Gastroesophageal sphincter (tissue), 4 donors: Measurements from ENCODE around the gene STK33. TPM values are rescaled to one million over a fixed set of nuclear protein-coding genes. Genes with fewer than 3 reads are reported as not detected.

Experiments used
- ATAC-seq: fragments of 150-250 bp; one replicate; pipeline ENCODE4 v1.9.1; 2016; ENCODE audit warnings: mild to moderate bottlenecking, moderate library complexity
- H3K27ac ChIP-seq, 4 donors: fragments of 200-600 bp; sonication (generic) in 3 of 4; 1 replicate in 3 of 4; 2 replicates in 1 of 4; pipeline ENCODE4 v1.5.1; 2016 to 2019
- H3K27me3 ChIP-seq: fragments of 200-600 bp; sonication (generic); one replicate; pipeline ENCODE4 v1.5.1; 2019
- H3K36me3 ChIP-seq, 2 donors: fragments of 200-600 bp; sonication (generic); one replicate each; pipeline ENCODE4 v1.5.1; 2019; ENCODE audit warnings: control low read depth in 1 of 2
- H3K4me1 ChIP-seq, 3 donors: fragments of 200-600 bp; sonication (generic); 1 replicate in 2 of 3; 2 replicates in 1 of 3; pipeline ENCODE4 v1.5.1; 2016 to 2019; ENCODE audit warnings: control low read depth in 2 of 3
- H3K4me3 ChIP-seq, 2 donors: fragments of 200-600 bp; sonication (generic); one replicate each; pipeline ENCODE4 v1.5.1; 2019; ENCODE audit warnings: mild to moderate bottlenecking in 1 of 2, moderate library complexity in 1 of 2
- H3K9me3 ChIP-seq, 3 donors: fragments of 200-600 bp; sonication (generic); one replicate each; pipeline ENCODE4 v1.5.1; 2017 to 2019; ENCODE audit warnings: control low read depth in 2 of 3
- EP300 ChIP-seq: sonication (generic); formaldehyde crosslinking; IDR thresholded peaks from one replicate; pipeline ENCODE4 v1.6.1; 2017; ENCODE audit warnings: antibody characterized with exemption, mild to moderate bottlenecking
- POLR2A ChIP-seq, 2 donors: fragments of 450-650 bp; IDR thresholded peaks; one replicate each; pipeline ENCODE4 v1.6.1; 2017; ENCODE audit warnings: antibody characterized with exemption in 2 of 2, mild to moderate bottlenecking in 2 of 2, moderate library complexity in 1 of 2
- POLR2AphosphoS5 ChIP-seq: sonication (generic); formaldehyde crosslinking; IDR thresholded peaks from one replicate; pipeline ENCODE4 v1.6.1; 2017; ENCODE audit warnings: antibody characterized with exemption
- WGBS, 2 donors: methylation state at CpG; one replicate each; pipeline ENCODE4 v1.1.5; 2018; ENCODE audit warnings: low coverage in 1 of 2; 5-methylcytosine and 5-hydroxymethylcytosine counted together
- total RNA-seq, 4 donors: library from RNA; depleted of rRNA; stranded (reverse); fragments of >200 nt; gene quantifications; one replicate each; pipeline ENCODE4 v1.1.0, GENCODE V29; 2016
- TF ChIP-seq, protein P1 (sequence below), 4 experiments: fragments of 200-600 bp in 2 of 4; fragments of 450-650 bp in 2 of 4; sonication (generic) in 1 of 4; IDR thresholded peaks; one replicate each; pipeline ENCODE4 v1.5.1; 2017 to 2019; ENCODE audit warnings: antibody characterized with exemption in 4 of 4, mild to moderate bottlenecking in 2 of 4, moderate library complexity in 2 of 4

The STK33 gene
- total RNA-seq, 4 donors from 2014 or later = 15.7 to 25.6 (median 21.4) TPM

DNA sequence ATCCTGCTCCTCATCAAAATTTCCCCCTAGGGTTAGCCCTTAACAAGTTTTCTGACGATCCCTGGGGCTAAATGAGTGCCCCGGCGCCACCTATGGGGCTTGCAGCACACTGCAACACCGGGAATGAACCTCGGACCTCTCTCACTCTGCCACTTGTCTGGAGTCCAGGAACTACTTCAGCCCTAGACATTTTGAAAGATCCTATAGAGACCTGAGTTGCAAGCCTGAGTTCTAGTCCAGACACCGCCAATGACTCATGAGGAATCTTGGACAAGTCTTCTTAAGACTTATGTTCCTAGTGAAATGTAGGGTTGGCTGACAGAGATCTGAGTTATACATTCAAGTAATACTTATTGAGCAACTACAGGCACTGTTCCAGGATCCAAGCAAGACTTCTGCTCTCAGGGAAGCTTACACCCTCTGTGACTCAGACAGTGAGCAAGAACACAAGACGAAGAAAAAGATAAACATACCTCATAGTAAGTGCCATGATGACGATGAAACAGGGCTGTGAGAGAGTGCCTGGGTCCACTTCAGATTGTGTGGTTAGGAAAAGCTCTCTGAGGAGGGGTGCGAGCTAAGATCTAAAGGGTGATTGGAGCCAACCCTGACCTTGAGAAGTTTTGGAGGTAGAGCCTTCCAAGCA, 10.2 kb upstream of the STK33 start:
- Histone ChIP-seq H3K9me3 (no peaks in the 10 kb centered on the region), H3K4me3 (no peak overlapping the region), H3K36me3 (no peaks in the 10 kb centered on the region), H3K4me1 (peaks cover 0 to 10% (median 3%) of the 10 kb centered on the region in 3 donors), H3K27me3 (no peaks in the 10 kb centered on the region), H3K27ac (peak overlapping the region in 3 of 4 donors; percentile 44 to 66 (median 63))
- WGBS, 2 donors = 8% methylated on average over 9 of the region's 9 CpGs; no CpG with 5 or more reads in 1 of the 2 donors
- TF ChIP-seq EP300 (no peak), POLR2AphosphoS5 (peak; percentile 90), POLR2A (IDR thresholded peaks at IDR 0.05) (no peak)
- TF ChIP-seq, protein P1, sequence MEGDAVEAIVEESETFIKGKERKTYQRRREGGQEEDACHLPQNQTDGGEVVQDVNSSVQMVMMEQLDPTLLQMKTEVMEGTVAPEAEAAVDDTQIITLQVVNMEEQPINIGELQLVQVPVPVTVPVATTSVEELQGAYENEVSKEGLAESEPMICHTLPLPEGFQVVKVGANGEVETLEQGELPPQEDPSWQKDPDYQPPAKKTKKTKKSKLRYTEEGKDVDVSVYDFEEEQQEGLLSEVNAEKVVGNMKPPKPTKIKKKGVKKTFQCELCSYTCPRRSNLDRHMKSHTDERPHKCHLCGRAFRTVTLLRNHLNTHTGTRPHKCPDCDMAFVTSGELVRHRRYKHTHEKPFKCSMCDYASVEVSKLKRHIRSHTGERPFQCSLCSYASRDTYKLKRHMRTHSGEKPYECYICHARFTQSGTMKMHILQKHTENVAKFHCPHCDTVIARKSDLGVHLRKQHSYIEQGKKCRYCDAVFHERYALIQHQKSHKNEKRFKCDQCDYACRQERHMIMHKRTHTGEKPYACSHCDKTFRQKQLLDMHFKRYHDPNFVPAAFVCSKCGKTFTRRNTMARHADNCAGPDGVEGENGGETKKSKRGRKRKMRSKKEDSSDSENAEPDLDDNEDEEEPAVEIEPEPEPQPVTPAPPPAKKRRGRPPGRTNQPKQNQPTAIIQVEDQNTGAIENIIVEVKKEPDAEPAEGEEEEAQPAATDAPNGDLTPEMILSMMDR (IDR thresholded peaks at IDR 0.05) = peak; percentile 17 to 63 (median 40)
- peak; percentile 96 for ATAC-seq

DNA sequence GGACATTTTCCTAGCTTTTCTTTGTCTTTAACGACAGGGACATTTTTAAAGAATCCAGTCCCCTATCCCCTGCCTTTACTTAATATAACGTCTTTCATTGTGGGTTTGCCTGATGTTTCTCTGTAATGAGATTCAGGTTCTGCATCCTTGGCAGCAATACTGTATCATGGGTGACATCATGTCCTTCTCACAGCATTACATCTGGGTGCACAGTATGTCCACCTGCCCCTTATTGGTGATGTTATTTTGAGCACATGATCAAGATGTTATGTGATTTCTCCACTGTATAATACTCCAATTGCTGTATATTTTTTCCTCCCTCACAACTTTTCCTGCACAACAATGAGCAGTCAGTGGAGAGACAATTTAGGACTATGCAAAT, 9.7 kb upstream of the STK33 start:
- 64 to 86% methylated on average over 2 of the region's 2 CpGs for WGBS, 2 donors
- no peaks in the 10 kb centered on the region for H3K36me3 ChIP-seq
- H3K9me3 ChIP-seq = no peaks in the 10 kb centered on the region
- no peak overlapping the region for H3K4me3 ChIP-seq
- H3K27me3 ChIP-seq = no peaks in the 10 kb centered on the region
- TF ChIP-seq POLR2AphosphoS5 (no peak), POLR2A (IDR thresholded peaks at IDR 0.05) (no peak), EP300 (no peak)
- TF ChIP-seq, protein P1 (IDR thresholded peaks at IDR 0.05) = no peak
- no peak for ATAC-seq
- H3K27ac ChIP-seq = peak overlapping the region in 3 of 4 donors; percentile 44 to 63 (median 48)
- peaks cover 0 to 10% (median 3%) of the 10 kb centered on the region in 3 donors for H3K4me1 ChIP-seq

DNA sequence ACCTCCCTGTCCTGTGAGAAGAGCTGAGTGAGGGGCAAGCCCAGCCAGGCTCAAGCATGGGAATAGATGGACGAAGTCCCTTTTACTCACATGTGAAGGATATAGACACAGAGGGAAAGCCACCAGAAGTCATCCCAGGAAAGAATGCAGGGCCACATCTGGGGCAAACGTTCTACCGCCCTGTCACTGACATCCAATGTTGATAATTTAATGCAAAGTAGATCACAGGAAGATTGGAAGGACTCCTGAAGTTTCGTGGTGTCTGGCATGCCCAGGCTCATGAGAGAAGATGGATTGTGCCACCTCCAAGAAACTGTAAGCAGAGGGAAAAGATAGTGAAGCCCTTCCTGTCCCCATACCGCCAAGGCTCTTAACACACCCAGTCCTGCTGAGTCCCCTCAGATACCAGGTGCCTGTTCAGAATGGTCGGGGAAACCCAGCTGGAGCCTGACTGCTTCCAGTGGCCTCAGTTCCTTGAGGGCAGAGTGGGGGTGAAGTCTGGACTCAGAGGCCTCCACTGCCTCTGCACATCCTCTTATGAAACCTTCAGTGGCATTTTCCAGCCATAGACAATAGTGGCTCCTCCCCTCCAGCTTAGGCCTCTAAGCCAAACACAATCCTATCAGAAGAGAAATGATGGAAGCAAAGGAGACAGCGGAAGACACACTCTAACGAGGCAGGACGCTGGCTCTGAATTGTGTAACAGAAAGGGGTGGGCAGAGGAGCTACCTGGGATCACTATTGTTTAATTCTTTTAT, 7.5 kb upstream of the STK33 start:
- TF ChIP-seq EP300 (no peak), POLR2A (IDR thresholded peaks at IDR 0.05) (no peak), POLR2AphosphoS5 (no peak)
- TF ChIP-seq, protein P1 (IDR thresholded peaks at IDR 0.05) = no peak
- WGBS, 2 donors = 76 to 100% methylated on average over 1 to 8 of the region's 9 CpGs
- H3K9me3 ChIP-seq = no peaks in the 10 kb centered on the region
- no peaks in the 10 kb centered on the region for H3K27me3 ChIP-seq
- H3K4me1 ChIP-seq = peaks cover 0 to 20% (median 3%) of the 10 kb centered on the region in 3 donors
- H3K27ac ChIP-seq = no peak overlapping the region
- no peak overlapping the region for H3K4me3 ChIP-seq
- no peaks in the 10 kb centered on the region for H3K36me3 ChIP-seq
- no peak for ATAC-seq

DNA sequence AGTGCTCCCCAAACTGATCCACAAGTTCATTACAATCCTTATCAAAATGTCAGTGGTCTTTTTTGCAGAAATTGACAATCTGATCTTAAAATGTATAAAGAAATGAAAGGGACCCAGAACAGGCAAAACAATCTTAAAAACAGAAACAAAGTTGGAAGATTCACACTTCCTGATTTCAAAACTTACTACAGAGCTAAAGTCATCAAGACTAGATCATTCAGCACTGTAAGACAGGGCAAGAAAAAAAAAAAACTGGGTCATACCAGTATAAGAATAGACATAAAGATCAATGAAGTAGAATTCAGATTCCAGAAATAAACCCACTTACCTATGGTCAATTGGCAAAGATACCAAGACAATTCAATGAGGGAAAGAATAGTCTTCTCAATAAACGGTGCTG, 4.5 kb upstream of the STK33 start:
- TF ChIP-seq EP300 = no peak
- no peak for TF ChIP-seq POLR2A (IDR thresholded peaks at IDR 0.05)
- TF ChIP-seq, protein P1 (IDR thresholded peaks at IDR 0.05) = no peak
- no peak for TF ChIP-seq POLR2AphosphoS5
- H3K36me3 ChIP-seq = no peaks in the 10 kb centered on the region
- peaks cover 0 to 28% (median 8%) of the 10 kb centered on the region in 3 donors for H3K4me1 ChIP-seq
- H3K4me3 ChIP-seq = no peak overlapping the region
- H3K27ac ChIP-seq = no peak overlapping the region
- ATAC-seq = no peak
- WGBS, 2 donors = 86 to 88% methylated on average over 1 of the region's 1 CpG
- peaks cover 18% of the 10 kb centered on the region for H3K27me3 ChIP-seq
- H3K9me3 ChIP-seq = no peaks in the 10 kb centered on the region
